HG03469 (cell line): ENCODE data around the gene CNNM1.

Source experiments
- ATAC-seq: cut with Tn5 transposase; IDR thresholded peaks from one replicate; pipeline ENCODE4 v1.9.1; 2021; ENCODE audit warnings: mild to moderate bottlenecking, moderate library complexity, moderate number of reproducible peaks; ENCODE audit not compliant: unreplicated experiment

CNNM1 gene

DNA sequence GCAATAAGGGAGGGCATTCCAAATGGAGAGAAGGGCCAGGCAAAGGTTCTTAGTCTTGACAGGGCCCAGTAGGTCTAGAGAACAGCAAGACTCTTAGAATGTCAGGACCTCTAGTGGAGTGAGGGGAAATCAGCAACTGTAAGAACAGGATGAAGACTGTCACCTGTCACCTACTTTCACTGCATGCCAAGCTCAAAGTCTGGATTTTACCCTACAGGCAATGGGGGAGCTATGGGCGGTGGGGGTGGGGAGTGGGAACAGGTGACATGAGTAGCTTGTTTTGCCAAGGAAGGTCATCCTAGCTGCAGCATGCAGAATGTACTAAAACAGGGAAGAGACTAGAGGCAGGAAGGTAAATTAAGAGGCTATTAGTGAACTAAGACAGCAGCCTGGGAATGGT, 82.9 kb downstream of the CNNM1 start:
- ATAC-seq: no peak

DNA sequence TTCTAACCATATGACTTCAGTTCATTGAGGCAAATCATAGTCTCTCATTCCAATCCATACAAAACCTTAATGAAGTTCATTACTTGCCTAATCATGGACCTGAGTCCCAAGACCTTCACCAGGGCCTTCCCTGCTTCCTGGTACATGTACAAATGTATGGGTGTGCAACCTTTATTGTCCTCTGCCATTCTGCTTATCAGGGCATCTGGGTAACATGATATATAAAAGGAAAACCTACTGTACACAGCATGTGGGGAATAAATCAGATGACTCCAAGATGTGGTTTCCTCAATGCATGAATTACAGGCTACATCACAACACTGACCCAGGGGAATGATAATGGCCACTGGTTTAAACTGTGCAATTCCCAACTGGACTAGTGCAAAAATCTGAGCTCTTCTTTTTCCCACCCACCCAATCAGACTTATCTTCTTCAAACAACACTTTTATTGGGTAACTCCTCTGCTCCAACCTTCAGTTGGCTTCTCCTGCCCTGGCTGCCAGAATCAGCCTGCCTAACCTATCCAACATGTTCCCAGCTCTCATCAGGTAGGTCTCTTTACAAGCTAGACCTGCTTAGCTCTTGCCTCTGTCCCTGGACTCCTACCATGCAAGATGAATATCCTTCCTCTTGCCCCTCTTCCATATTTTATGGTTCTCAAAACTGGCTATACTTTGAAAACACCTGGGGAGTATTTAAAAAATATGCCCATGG, 89.9 kb downstream of the CNNM1 start:
- no peak for ATAC-seq

- no peak for ATAC-seq
These were observed 90.5 kb downstream of the CNNM1 start for GRCh38 chr10:99419688-99420087.

GRCh38 chr10:99421233-99421739, 92.1 kb downstream of the CNNM1 start:
- no peak for ATAC-seq

DNA sequence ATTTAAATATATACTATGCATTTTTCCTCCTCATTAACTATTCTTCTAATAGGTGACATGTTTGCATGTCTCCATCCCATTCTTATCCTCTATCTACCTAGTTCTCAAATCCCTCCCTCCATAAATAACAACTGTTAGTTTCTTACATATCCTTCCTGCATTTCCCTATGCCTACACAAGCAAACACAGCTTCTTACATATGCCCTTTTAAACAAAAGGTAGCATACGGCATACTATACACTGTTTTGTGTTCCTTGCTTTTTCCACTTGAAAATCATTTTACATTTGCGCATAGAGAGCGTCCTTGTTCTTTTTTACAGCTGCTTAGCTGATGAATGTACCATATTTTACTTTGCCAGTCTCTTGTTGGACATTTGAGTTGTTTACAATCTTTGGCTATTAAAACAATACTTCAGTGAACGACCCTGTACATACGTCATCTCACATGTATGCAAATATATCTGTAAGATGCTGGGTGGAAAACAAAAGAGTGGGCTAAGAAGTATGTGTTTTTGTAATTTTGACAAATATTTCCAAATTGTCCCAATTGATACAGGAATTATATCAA, 93.5 kb downstream of the CNNM1 start:
- ATAC-seq: no peak

DNA sequence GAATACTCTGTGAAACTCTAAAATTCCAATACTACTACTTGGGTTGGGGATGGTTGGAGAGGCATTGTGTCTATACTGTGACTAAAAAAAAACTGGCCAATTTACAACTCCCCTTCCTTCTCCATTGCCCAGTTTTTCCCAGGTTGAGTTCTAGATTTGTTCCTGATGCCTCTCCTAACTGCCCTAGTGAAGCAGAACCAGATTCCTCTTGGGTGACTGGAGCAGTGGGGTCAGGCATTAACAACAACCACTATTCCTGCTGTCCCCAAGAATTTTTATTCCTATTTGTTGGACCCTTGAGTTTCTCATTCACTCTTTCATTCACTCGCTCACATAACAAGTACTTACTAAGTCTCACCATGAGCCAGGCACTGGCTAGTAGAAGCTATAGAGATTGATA, 95.5 kb downstream of the CNNM1 start:
- no peak for ATAC-seq

GRCh38 chr10:99425204-99425603, 96.0 kb downstream of the CNNM1 start:
- ATAC-seq: no peak

DNA sequence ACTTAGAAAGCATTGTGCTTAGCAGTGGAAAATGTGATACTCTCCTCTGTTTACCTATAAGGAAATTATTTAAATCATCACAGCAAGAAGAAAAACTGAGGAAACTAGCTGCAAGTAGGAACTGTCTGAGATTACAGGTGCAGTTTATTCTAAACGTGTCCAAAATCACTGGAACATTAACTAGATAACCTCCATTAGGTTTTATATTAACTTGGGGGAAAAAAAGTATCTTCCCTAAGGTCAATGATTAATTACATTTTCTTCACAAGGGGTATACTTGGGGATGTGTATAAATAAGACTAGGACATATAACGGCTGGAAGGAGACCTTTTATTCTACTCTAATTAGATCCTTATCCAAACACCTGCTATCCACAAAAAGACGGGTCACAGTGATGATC, 97.5 kb downstream of the CNNM1 start:
- no peak for ATAC-seq

DNA sequence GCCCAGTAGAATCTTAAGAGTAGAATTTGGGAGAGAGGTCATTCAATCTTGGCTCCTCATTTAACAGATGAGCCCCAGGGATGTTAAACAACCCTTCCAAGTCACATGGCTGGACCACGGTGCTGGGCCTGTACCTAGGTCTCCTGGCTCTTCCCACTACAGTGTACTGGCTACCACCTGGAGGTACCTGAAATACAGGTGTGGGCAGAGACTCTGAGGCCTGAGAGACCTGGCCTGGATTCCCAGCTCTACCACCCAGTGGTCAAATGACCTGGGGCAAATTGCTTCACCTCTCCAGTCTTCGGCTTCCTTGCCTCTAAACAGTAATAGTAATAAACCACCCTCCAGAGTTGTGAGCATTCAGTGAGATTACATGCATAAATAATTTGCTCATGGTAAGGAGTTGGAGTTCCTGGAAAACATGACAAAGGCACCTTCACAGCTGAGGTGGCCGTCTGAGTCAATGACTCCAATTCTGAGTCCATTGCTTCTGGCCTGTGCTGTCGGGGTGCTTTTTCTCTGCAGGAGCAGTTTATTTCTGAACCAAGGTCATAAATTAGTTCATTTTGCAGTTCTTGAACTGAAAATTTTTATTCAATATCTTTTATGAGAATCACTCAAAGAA, 98.5 kb downstream of the CNNM1 start:
- no peak for ATAC-seq

DNA sequence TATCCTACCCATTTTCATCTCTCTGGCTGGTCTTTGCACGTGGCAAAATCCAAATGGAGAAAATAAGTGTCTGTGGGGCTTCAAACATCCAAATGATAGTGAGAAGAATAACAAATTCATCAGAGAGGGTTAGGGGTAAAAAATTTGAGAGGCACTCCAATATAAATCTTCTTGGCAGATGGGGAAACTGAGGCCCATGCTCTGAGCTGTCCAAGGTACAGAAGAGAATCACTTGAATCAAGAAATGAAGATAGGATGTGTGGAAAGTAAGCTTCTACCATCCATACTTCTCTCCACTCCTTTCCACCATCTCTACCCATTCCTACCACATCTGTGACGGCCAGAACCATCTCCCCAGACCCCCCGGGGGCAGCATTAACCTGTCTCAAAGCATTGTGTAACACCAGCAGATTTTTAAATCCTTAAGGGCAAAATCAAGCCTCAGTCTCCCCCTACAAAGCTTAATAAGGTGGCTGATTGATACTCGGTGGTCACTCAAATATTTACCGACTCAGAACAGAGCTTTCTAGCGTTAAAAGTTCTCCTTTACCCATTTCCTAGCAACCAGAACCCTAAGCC, 100.5 kb downstream of the CNNM1 start:
- ATAC-seq: no peak

DNA sequence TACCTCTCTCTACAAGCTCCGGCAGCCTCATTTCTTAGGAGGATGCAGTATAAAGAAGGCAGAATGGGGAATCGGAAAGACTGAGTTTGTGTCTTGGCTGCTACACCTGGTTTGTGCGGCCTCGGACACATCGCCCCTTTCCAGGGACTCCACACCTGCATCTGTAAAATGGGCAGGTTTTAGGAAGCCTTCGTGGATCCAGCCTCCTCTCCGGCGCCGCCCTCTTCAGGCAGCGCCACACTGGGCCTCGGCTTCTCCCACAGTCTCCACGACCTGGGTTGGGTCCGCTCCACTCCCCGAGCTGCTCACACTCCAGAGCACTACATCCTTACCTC, 100.9 kb downstream of the CNNM1 start:
- ATAC-seq: peak; percentile 2

- peak; percentile 92 for ATAC-seq
These were observed 101.5 kb downstream of the CNNM1 start, which contains the start of gene GOT1 for GRCh38 chr10:99430451-99431189. GOT1 (minus strand) TSS chr10:99430624; CDS start chr10:99430565, 59 bp downstream.

GRCh38 chr10:99431190-99431760, 102.1 kb downstream of the CNNM1 start:
- no peak for ATAC-seq

- no peak for ATAC-seq
These were observed 102.9 kb downstream of the CNNM1 start for GRCh38 chr10:99432047-99432446.

DNA sequence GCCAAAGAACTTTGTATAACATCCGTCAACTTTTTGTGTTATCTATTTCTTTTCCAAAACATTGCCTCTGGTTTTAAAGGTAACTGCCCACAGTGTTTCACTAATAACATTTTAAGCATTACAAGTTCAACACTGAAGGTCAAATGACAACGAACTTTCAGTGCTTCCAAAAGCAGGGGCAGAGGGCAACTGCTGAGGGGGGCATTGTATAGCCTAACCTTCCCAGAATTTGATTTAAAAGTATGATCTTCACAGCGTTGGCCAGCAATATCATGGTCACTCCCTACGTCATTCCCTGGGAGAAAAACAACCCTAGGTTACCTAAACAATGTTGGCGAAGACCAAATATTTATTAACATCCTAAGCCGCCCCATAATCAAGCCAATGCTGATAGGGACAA, 103.7 kb downstream of the CNNM1 start:
- no peak for ATAC-seq

GRCh38 chr10:99433378-99434020, 104.3 kb downstream of the CNNM1 start:
- ATAC-seq: no peak

DNA sequence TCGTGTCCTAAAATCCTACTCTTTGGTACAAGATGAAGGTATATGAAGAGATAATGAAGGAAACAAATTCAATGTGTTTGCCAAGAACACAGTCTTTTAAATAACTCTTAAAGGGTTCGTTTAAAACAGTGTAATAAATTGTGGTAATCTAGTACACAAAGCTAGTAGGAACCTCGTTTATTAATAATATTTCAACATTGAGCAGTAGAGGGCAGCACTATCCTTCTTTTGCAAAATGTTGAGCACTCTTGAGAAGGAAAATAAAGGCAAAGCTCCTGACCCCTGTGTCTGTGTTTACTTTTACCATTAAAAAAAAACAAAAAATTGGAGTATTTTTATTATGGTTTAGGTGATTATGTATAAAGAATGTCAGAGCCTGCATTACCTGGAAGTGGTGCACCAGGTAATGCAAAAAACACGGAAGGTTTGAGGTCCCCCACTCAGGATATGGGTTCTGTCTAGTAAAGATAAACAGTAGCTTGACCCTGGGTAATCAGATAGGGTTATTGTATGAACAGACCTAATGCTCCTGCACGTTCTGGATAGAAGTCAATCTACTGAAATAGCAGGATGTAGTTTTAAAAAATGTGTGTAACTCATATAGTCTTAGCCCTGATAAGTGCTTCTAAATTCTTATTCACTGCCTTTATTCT, 107.0 kb downstream of the CNNM1 start:
- ATAC-seq: no peak

DNA sequence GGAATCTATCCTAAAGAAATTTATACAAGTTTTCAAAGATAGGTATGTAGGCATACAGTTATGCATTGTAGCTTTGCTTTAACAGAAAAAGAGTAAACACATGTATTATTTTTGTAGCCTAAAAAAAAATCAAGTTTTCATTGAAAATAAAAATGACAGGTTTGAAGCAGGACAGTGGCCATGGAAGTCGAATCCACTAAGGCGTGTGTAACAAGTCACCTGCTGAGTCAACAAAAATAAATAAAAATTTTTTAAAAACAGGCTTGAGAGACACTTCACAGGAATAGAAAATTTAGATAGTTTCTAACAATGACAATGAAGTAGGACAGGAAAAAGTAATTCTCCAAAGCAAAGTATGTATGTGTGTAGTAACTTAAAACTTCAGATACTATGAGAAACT, 109.7 kb downstream of the CNNM1 start:
- no peak for ATAC-seq

- no peak for ATAC-seq
These were observed 113.2 kb downstream of the CNNM1 start for GRCh38 chr10:99442394-99442793.

GRCh38 chr10:99443500-99443899, 114.3 kb downstream of the CNNM1 start:
- ATAC-seq: no peak
